Measurements from ENCODE around the gene PGA3. TPM values are rescaled to one million over a fixed set of nuclear protein-coding genes. Genes with fewer than 3 reads are reported as not detected.

The PGA3 gene
- total and polyA plus RNA-seq, 5 donors from 2014 or later = not detected

- peaks cover 9% of the 10 kb centered on the region for H3K36me3 Mint-ChIP-seq
- peak overlapping the region; percentile 88 to 93 (median 91) for H3K27ac Mint-ChIP-seq
- H3K27me3 Mint-ChIP-seq = peaks cover 10% of the 10 kb centered on the region
- H3K27ac ChIP-seq (ENCODE audit: insufficient read depth, low read length, poor library complexity, severe bottlenecking) = peak overlapping the region; percentile 92
- peak overlapping the region; percentile 80 for H3K4me3 ChIP-seq (ENCODE audit: low read depth, low read length)
- H3K9me3 Mint-ChIP-seq = peaks cover 0 to 6% (median 4%) of the 10 kb centered on the region in 7 donors
- DNase-seq = peak in 1 of 3 donors; percentile 8
- no peaks in the 10 kb centered on the region for H3K27me3 ChIP-seq (ENCODE audit: control insufficient read depth, insufficient read depth, low read length)
- peak overlapping the region; percentile 84 to 89 (median 86) for H3K4me3 Mint-ChIP-seq
- H3K4me1 Mint-ChIP-seq = peaks cover 32 to 56% (median 37%) of the 10 kb centered on the region in 4 donors
- peaks cover 18% of the 10 kb centered on the region for H3K4me1 ChIP-seq (ENCODE audit: control insufficient read depth, insufficient read depth, low read length, poor library complexity, severe bottlenecking)
- ATAC-seq (ENCODE audit: low read depth in 2 of 2) = no peak
- no peaks in the 10 kb centered on the region for H3K9me3 ChIP-seq (ENCODE audit: control insufficient read depth in 2 of 2, low read length in 2 of 2)
- H3K36me3 ChIP-seq (ENCODE audit: control insufficient read depth, insufficient read depth, low read length) = no peaks in the 10 kb centered on the region
Measured at GRCh38 chr11:61160487-61161189, 42.7 kb upstream of the PGA3 start.

GRCh38 chr11:61161190-61162091 is 41.9 kb upstream of the PGA3 start, which contains the start of gene VPS37C:
TSS of gene VPS37C (minus strand) at chr11:61161426. CDS start at chr11:61138829, 22,597 bp downstream.
- no peaks in the 10 kb centered on the region for H3K36me3 ChIP-seq (ENCODE audit: control insufficient read depth, insufficient read depth, low read length)
- H3K4me3 ChIP-seq (ENCODE audit: low read depth, low read length) = peak within 1 kb of the TSS; percentile 80
- peaks cover 27 to 56% (median 34%) of the 10 kb centered on the region in 4 donors for H3K4me1 Mint-ChIP-seq
- peak within 1 kb of the TSS; percentile 92 for H3K27ac ChIP-seq (ENCODE audit: insufficient read depth, low read length, poor library complexity, severe bottlenecking)
- H3K36me3 Mint-ChIP-seq = peaks cover 4% of the 10 kb centered on the region
- peak; percentile 87 to 96 (median 92) for DNase-seq
- no peaks in the 10 kb centered on the region for H3K9me3 ChIP-seq (ENCODE audit: control insufficient read depth in 2 of 2, low read length in 2 of 2)
- H3K4me3 Mint-ChIP-seq = peak within 1 kb of the TSS; percentile 85 to 90 (median 86)
- H3K4me1 ChIP-seq (ENCODE audit: control insufficient read depth, insufficient read depth, low read length, poor library complexity, severe bottlenecking) = peaks cover 18% of the 10 kb centered on the region
- peak within 1 kb of the TSS; percentile 94 to 98 (median 95) for H3K27ac Mint-ChIP-seq
- H3K27me3 ChIP-seq (ENCODE audit: control insufficient read depth, insufficient read depth, low read length) = no peaks in the 10 kb centered on the region
- peaks cover 0 to 6% (median 3%) of the 10 kb centered on the region in 7 donors for H3K9me3 Mint-ChIP-seq
- ATAC-seq (ENCODE audit: low read depth in 2 of 2) = peak; percentile 77 to 79
- peaks cover 10% of the 10 kb centered on the region for H3K27me3 Mint-ChIP-seq

GRCh38 chr11:61162092-61162941 is 41.0 kb upstream of the PGA3 start:
- peak overlapping the region; percentile 73 for H3K4me3 ChIP-seq (ENCODE audit: low read depth, low read length)
- Mint-ChIP-seq H3K4me1 (peaks cover 21 to 57% (median 33%) of the 10 kb centered on the region in 4 donors), H3K27ac (peak overlapping the region; percentile 94 to 98 (median 95)), H3K4me3 (peak overlapping the region; percentile 85 to 90 (median 86)), H3K36me3 (no peaks in the 10 kb centered on the region), H3K27me3 (peaks cover 10% of the 10 kb centered on the region), H3K9me3 (peaks cover 0 to 2% (median 0%) of the 10 kb centered on the region in 7 donors)
- no peaks in the 10 kb centered on the region for H3K36me3 ChIP-seq (ENCODE audit: control insufficient read depth, insufficient read depth, low read length)
- H3K4me1 ChIP-seq (ENCODE audit: control insufficient read depth, insufficient read depth, low read length, poor library complexity, severe bottlenecking) = peaks cover 18% of the 10 kb centered on the region
- DNase-seq (peak in 2 of 3 donors; percentile 16 to 39), ATAC-seq (ENCODE audit: low read depth in 2 of 2) (no peak)
- H3K27me3 ChIP-seq (ENCODE audit: control insufficient read depth, insufficient read depth, low read length) = no peaks in the 10 kb centered on the region
- H3K27ac ChIP-seq (ENCODE audit: insufficient read depth, low read length, poor library complexity, severe bottlenecking) = peak overlapping the region; percentile 92
- H3K9me3 ChIP-seq (ENCODE audit: control insufficient read depth in 2 of 2, low read length in 2 of 2) = no peaks in the 10 kb centered on the region

GRCh38 chr11:61163021-61163420 is 40.3 kb upstream of the PGA3 start:
- H3K9me3 ChIP-seq (ENCODE audit: control insufficient read depth in 2 of 2, low read length in 2 of 2) = no peaks in the 10 kb centered on the region
- no peak for DNase-seq
- Mint-ChIP-seq H3K27ac (no peak overlapping the region), H3K4me3 (peak overlapping the region in 2 of 4 donors; percentile 35 to 66), H3K9me3 (peaks cover 0 to 2% (median 0%) of the 10 kb centered on the region in 7 donors), H3K36me3 (no peaks in the 10 kb centered on the region), H3K27me3 (peaks cover 10% of the 10 kb centered on the region), H3K4me1 (peaks cover 19 to 57% (median 30%) of the 10 kb centered on the region in 4 donors)
- H3K4me3 ChIP-seq (ENCODE audit: low read depth, low read length) = no peak overlapping the region
- no peak overlapping the region for H3K27ac ChIP-seq (ENCODE audit: insufficient read depth, low read length, poor library complexity, severe bottlenecking)
- peaks cover 18% of the 10 kb centered on the region for H3K4me1 ChIP-seq (ENCODE audit: control insufficient read depth, insufficient read depth, low read length, poor library complexity, severe bottlenecking)
- H3K36me3 ChIP-seq (ENCODE audit: control insufficient read depth, insufficient read depth, low read length) = no peaks in the 10 kb centered on the region
- ATAC-seq (ENCODE audit: low read depth in 2 of 2) = no peak
- no peaks in the 10 kb centered on the region for H3K27me3 ChIP-seq (ENCODE audit: control insufficient read depth, insufficient read depth, low read length)

- Histone ChIP-seq H3K27me3 (ENCODE audit: control insufficient read depth, insufficient read depth, low read length) (no peaks in the 10 kb centered on the region), H3K27ac (ENCODE audit: insufficient read depth, low read length, poor library complexity, severe bottlenecking) (no peak overlapping the region), H3K36me3 (ENCODE audit: control insufficient read depth, insufficient read depth, low read length) (no peaks in the 10 kb centered on the region), H3K4me3 (ENCODE audit: low read depth, low read length) (no peak overlapping the region), H3K9me3 (ENCODE audit: control insufficient read depth in 2 of 2, low read length in 2 of 2) (no peaks in the 10 kb centered on the region), H3K4me1 (ENCODE audit: control insufficient read depth, insufficient read depth, low read length, poor library complexity, severe bottlenecking) (peaks cover 18% of the 10 kb centered on the region)
- H3K36me3 Mint-ChIP-seq = no peaks in the 10 kb centered on the region
- peak overlapping the region in 2 of 3 donors; percentile 85 for H3K27ac Mint-ChIP-seq
- peaks cover 0 to 2% (median 0%) of the 10 kb centered on the region in 7 donors for H3K9me3 Mint-ChIP-seq
- H3K27me3 Mint-ChIP-seq = peaks cover 10% of the 10 kb centered on the region
- peak overlapping the region in 3 of 4 donors; percentile 35 to 62 (median 57) for H3K4me3 Mint-ChIP-seq
- ATAC-seq (ENCODE audit: low read depth in 2 of 2) (no peak), DNase-seq (peak in 1 of 3 donors; percentile 25)
- peaks cover 10 to 58% (median 27%) of the 10 kb centered on the region in 4 donors for H3K4me1 Mint-ChIP-seq
Measured at GRCh38 chr11:61163714-61164605, 39.4 kb upstream of the PGA3 start.

GRCh38 chr11:61164606-61165424 is 38.5 kb upstream of the PGA3 start:
- no peak overlapping the region for H3K27ac ChIP-seq (ENCODE audit: insufficient read depth, low read length, poor library complexity, severe bottlenecking)
- Mint-ChIP-seq H3K4me1 (peaks cover 8 to 57% (median 26%) of the 10 kb centered on the region in 4 donors), H3K9me3 (peaks cover 0 to 2% (median 0%) of the 10 kb centered on the region in 7 donors), H3K27ac (peak overlapping the region in 2 of 3 donors; percentile 41 to 85), H3K36me3 (no peaks in the 10 kb centered on the region), H3K4me3 (peak overlapping the region in 2 of 4 donors; percentile 38 to 57), H3K27me3 (peaks cover 10% of the 10 kb centered on the region)
- H3K4me1 ChIP-seq (ENCODE audit: control insufficient read depth, insufficient read depth, low read length, poor library complexity, severe bottlenecking) = peaks cover 18% of the 10 kb centered on the region
- no peaks in the 10 kb centered on the region for H3K36me3 ChIP-seq (ENCODE audit: control insufficient read depth, insufficient read depth, low read length)
- no peaks in the 10 kb centered on the region for H3K9me3 ChIP-seq (ENCODE audit: control insufficient read depth in 2 of 2, low read length in 2 of 2)
- DNase-seq = no peak
- no peak for ATAC-seq (ENCODE audit: low read depth in 2 of 2)
- no peak overlapping the region for H3K4me3 ChIP-seq (ENCODE audit: low read depth, low read length)
- no peaks in the 10 kb centered on the region for H3K27me3 ChIP-seq (ENCODE audit: control insufficient read depth, insufficient read depth, low read length)

Data from CD4-positive, CD25-positive, alpha-beta regulatory T cell (primary cell).